Pons (tissue), 1 donor: ENCODE results near the gene LAMB1.
"Not testable (repeated sequence)": the region's sequence is repeated elsewhere in the genome, so short reads cannot be mapped to it uniquely, and the experiment has no call there.

Experiments used
- DNase-seq: peaks from one replicate; pipeline ENCODE4 v3.0.0-alpha.2; 2016; ENCODE audit warnings: low spot score

LAMB1 gene

GRCh38 chr7:107946451-107946850, 56.5 kb downstream of the LAMB1 start:
- no peak for DNase-seq

GRCh38 chr7:107945332-107945731, 57.6 kb downstream of the LAMB1 start:
- DNase-seq = no peak

GRCh38 chr7:107944411-107945169, 58.4 kb downstream of the LAMB1 start:
- no peak for DNase-seq

GRCh38 chr7:107943018-107943417, 59.9 kb downstream of the LAMB1 start:
- no peak for DNase-seq

GRCh38 chr7:107940951-107941350, 62.0 kb downstream of the LAMB1 start:
- DNase-seq = no peak

- no peak for DNase-seq
Measured at GRCh38 chr7:107939573-107940489, 63.1 kb downstream of the LAMB1 start.

GRCh38 chr7:107938456-107939250, 64.3 kb downstream of the LAMB1 start:
- no peak for DNase-seq

- DNase-seq = no peak
Measured at GRCh38 chr7:107937531-107937930, 65.4 kb downstream of the LAMB1 start.

- DNase-seq = no peak
Measured at GRCh38 chr7:107936312-107936711, 66.6 kb downstream of the LAMB1 start.

- DNase-seq = no peak
Measured at GRCh38 chr7:107934991-107935770, 67.8 kb downstream of the LAMB1 start.

GRCh38 chr7:107933386-107934013, 69.5 kb downstream of the LAMB1 start:
- DNase-seq = no peak

- DNase-seq = no peak
Measured at GRCh38 chr7:107932805-107933204, 70.2 kb downstream of the LAMB1 start.

- no peak for DNase-seq
Measured at GRCh38 chr7:107931740-107932515, 71.0 kb downstream of the LAMB1 start.

GRCh38 chr7:107926481-107926880, 76.5 kb downstream of the LAMB1 start:
- no peak for DNase-seq

- DNase-seq = no peak
Measured at GRCh38 chr7:107924841-107925504, 78.0 kb downstream of the LAMB1 start.

GRCh38 chr7:107922886-107923285, 80.1 kb downstream of the LAMB1 start:
- no peak for DNase-seq

GRCh38 chr7:107921826-107922225, 81.1 kb downstream of the LAMB1 start:
- not testable (repeated sequence) for DNase-seq

GRCh38 chr7:107920048-107920772, 82.8 kb downstream of the LAMB1 start:
- DNase-seq = no peak

GRCh38 chr7:107918948-107919347, 84.0 kb downstream of the LAMB1 start:
- DNase-seq = no peak
